Nephron (organoid): Measurements from ENCODE around the gene ASB9.
"Not testable (repeated sequence)": the region's sequence is repeated elsewhere in the genome, so short reads cannot be mapped to it uniquely, and the experiment has no call there.

Experiments
- H3K27ac Mint-ChIP-seq, 3 experiments: 2 replicates each; pipeline ENCODE4 v1.8.0; 2020; ENCODE audit warnings: mixed read lengths in 3 of 3, mild to moderate bottlenecking in 2 of 3, moderate library complexity in 1 of 3
- H3K27me3 Mint-ChIP-seq: 2 replicates; pipeline ENCODE4 v1.8.0; 2021; ENCODE audit warnings: low read depth, mild to moderate bottlenecking, moderate library complexity, mixed read lengths
- H3K36me3 Mint-ChIP-seq: 2 replicates; pipeline ENCODE4 v1.8.0; 2020; ENCODE audit warnings: low read depth, mixed read lengths
- H3K4me1 Mint-ChIP-seq: 2 replicates; pipeline ENCODE4 v1.8.0; 2020; ENCODE audit warnings: mixed read lengths
- H3K4me3 Mint-ChIP-seq, 3 experiments: 2 replicates each; pipeline ENCODE4 v1.8.0; 2020; ENCODE audit warnings: mild to moderate bottlenecking in 3 of 3, mixed read lengths in 3 of 3, moderate library complexity in 2 of 3
- H3K9me3 Mint-ChIP-seq: 2 replicates; pipeline ENCODE4 v1.8.0; 2020; ENCODE audit warnings: mixed read lengths
- TF ChIP-seq, protein P1 (sequence below), 3 experiments: fragments of 200-600 bp; sonication (generic); IDR thresholded peaks; one replicate each; pipeline ENCODE4 v1.5.0; 2021; ENCODE audit warnings: antibody characterized with exemption in 3 of 3; ENCODE audit not compliant: unreplicated experiment in 3 of 3

Gene ASB9

DNA sequence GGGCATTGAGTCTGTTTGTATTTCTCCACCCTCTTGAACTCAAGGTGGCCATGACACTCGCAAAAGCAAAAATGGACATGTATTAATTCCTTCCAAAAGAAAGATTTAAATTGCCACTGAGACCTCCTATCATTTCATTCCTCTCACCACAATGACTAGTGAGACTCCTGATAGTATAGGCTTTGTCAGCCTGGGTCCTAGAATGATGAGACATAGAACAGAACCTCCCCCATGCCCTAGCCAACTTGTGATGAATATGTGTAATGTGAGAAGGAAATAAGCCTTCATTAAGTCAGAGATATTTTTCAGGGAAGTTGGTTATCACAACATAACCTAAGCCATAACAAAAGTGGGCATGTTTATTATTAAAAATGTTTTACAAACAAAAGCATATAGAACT, 62.5 kb downstream of the ASB9 start:
- Mint-ChIP-seq H3K27ac (no peak overlapping the region), H3K4me1 (no peaks in the 10 kb centered on the region), H3K4me3 (no peak overlapping the region), H3K36me3 (no peaks in the 10 kb centered on the region), H3K9me3 (no peaks in the 10 kb centered on the region), H3K27me3 (no peaks in the 10 kb centered on the region)
- TF ChIP-seq, protein P1, sequence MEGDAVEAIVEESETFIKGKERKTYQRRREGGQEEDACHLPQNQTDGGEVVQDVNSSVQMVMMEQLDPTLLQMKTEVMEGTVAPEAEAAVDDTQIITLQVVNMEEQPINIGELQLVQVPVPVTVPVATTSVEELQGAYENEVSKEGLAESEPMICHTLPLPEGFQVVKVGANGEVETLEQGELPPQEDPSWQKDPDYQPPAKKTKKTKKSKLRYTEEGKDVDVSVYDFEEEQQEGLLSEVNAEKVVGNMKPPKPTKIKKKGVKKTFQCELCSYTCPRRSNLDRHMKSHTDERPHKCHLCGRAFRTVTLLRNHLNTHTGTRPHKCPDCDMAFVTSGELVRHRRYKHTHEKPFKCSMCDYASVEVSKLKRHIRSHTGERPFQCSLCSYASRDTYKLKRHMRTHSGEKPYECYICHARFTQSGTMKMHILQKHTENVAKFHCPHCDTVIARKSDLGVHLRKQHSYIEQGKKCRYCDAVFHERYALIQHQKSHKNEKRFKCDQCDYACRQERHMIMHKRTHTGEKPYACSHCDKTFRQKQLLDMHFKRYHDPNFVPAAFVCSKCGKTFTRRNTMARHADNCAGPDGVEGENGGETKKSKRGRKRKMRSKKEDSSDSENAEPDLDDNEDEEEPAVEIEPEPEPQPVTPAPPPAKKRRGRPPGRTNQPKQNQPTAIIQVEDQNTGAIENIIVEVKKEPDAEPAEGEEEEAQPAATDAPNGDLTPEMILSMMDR (IDR thresholded peaks at IDR 0.05; ENCODE audit: unreplicated experiment in 3 of 3) = no peak

DNA sequence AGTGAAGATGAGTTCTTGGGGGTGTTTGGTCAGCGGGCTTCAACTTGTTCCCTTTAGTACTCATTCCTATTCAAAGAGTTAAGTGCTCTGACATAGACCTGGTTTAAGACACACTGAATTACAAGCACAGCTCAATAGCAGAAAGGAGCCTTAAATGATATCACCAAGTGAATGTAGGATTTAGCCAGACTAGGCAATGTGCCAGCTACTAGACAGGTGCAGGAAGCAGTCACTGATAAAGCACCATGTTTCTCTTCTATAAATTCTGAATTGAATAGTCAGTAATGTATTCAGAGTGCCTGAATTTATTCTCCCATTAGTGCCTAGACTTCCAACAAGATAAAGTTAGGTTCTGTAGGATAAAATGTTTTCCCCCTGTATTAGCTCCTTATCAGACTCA, 63.6 kb downstream of the ASB9 start:
- H3K36me3 Mint-ChIP-seq = no peaks in the 10 kb centered on the region
- H3K9me3 Mint-ChIP-seq = no peaks in the 10 kb centered on the region
- H3K27ac Mint-ChIP-seq = no peak overlapping the region
- no peaks in the 10 kb centered on the region for H3K27me3 Mint-ChIP-seq
- H3K4me1 Mint-ChIP-seq = no peaks in the 10 kb centered on the region
- H3K4me3 Mint-ChIP-seq = no peak overlapping the region
- TF ChIP-seq, protein P1 (IDR thresholded peaks at IDR 0.05; ENCODE audit: unreplicated experiment in 3 of 3) = no peak

DNA sequence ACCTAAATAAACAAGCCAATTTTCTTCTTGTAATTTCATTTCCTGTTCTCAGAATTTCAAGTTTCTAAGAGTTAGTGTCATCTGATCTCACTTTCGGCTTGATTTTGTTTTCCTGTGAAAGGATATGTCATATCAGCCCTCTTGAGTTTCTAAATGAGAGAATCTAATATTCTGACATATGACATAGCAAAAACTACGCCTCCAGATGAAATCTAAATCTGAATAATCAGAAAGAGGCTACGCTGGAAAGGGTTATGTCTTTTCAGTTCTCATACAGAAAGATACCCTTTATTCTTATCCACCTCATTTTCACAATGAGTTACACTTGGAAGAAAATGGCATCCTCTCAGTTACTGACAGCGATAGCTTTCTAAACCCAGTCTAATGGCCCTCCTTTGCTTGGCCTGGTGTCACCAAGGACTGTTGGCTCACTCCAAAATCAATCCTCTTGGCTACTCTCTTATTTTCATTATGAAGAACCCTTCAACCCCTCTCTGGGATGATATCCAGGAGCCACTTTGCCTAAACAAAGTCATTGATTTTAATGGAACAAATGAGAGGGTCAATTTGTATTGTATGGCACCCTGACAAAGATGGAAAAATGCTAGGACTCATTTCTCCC, 65.6 kb downstream of the ASB9 start:
- no peaks in the 10 kb centered on the region for H3K4me1 Mint-ChIP-seq

DNA sequence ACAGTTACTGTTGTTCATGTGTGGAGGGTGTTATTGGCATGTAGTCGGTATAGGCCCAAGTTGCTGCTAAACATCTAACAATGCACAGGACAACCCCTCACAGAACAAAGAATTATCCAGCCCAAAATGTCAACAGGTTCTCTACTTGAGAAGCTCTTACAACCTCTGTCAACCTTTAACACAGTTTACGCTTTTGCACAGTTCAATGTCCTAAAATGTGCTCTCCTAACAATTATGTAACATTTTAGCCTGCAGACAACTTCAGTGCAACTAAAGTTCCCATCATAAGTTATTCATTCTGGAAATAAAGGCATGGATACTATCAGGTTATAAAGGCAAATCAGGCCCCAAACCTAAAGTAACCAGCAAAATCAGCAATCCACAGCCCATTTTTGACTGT, 66.2 kb downstream of the ASB9 start:
- H3K4me1 Mint-ChIP-seq = no peaks in the 10 kb centered on the region
- no peak overlapping the region for H3K4me3 Mint-ChIP-seq
- no peaks in the 10 kb centered on the region for H3K27me3 Mint-ChIP-seq
- H3K27ac Mint-ChIP-seq = no peak overlapping the region
- H3K9me3 Mint-ChIP-seq = no peaks in the 10 kb centered on the region
- no peaks in the 10 kb centered on the region for H3K36me3 Mint-ChIP-seq
- TF ChIP-seq, protein P1 (IDR thresholded peaks at IDR 0.05; ENCODE audit: unreplicated experiment in 3 of 3) = no peak

More for the DNA sequence above, 65.6 kb downstream of the ASB9 start:
- no peaks in the 10 kb centered on the region for H3K9me3 Mint-ChIP-seq
- no peak overlapping the region for H3K27ac Mint-ChIP-seq
- H3K4me3 Mint-ChIP-seq = no peak overlapping the region
- no peaks in the 10 kb centered on the region for H3K27me3 Mint-ChIP-seq
- TF ChIP-seq, protein P1 (IDR thresholded peaks at IDR 0.05; ENCODE audit: unreplicated experiment in 3 of 3) = no peak
- H3K36me3 Mint-ChIP-seq = no peaks in the 10 kb centered on the region

DNA sequence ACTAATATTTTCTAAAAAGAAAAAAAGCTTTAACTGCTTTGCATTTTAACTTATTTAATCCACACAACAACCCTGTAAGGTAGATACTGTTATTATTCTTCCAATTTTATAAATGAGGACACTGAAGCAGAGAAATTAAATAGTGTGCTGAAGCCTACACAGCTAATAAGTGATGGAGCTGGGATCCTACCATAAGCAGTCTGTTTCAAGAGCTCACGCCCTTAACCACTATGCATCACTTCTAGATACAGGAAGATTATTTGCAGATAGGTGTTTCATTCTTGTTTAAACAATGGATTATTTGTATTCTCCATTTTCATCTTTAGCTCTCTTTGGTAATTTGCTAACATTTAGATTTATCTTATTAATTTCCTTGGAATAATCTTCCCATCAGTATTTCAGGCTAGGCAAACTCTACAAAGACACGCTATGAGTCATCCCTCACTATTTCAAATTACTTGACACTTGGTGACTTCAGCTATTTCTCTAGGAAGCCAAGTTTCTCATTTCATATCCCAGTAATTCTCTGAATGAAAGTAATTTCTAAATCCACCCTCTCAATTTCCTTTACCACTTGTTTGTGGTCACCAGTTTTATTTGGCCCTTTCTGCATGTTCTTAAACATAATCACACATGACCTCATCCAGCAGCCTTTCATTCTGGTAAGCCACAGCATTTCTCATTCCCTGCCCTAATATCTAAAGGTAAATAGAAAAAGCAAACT, 67.3 kb downstream of the ASB9 start:
- Mint-ChIP-seq H3K9me3 (no peaks in the 10 kb centered on the region), H3K27ac (no peak overlapping the region), H3K36me3 (no peaks in the 10 kb centered on the region), H3K4me1 (no peaks in the 10 kb centered on the region), H3K4me3 (no peak overlapping the region), H3K27me3 (no peaks in the 10 kb centered on the region)
- TF ChIP-seq, protein P1 (IDR thresholded peaks at IDR 0.05; ENCODE audit: unreplicated experiment in 3 of 3) = no peak

DNA sequence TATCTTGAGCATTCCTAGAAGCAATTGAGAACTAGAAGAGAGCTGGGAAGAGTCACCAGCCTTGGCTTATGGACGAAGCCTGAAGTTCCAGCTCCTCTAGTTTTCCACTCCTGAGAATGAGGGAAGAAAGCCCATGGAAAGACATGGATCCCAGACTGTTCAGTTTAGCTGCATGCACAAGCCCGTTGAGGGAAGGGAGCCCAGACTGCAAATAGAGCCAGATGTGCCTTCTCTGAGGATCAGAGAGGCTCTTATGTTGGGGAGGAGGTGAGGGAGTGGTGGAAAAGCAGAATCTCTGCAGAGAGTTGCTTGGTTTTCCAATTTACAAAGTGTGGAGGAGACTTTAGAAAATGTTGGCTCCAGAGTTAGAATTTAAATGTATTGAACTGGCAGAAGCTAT, 69.0 kb downstream of the ASB9 start:
- H3K9me3 Mint-ChIP-seq = no peaks in the 10 kb centered on the region
- no peaks in the 10 kb centered on the region for H3K27me3 Mint-ChIP-seq
- no peaks in the 10 kb centered on the region for H3K4me1 Mint-ChIP-seq
- H3K27ac Mint-ChIP-seq = no peak overlapping the region
- no peaks in the 10 kb centered on the region for H3K36me3 Mint-ChIP-seq
- TF ChIP-seq, protein P1 (IDR thresholded peaks at IDR 0.05; ENCODE audit: unreplicated experiment in 3 of 3) = no peak
- H3K4me3 Mint-ChIP-seq = no peak overlapping the region

DNA sequence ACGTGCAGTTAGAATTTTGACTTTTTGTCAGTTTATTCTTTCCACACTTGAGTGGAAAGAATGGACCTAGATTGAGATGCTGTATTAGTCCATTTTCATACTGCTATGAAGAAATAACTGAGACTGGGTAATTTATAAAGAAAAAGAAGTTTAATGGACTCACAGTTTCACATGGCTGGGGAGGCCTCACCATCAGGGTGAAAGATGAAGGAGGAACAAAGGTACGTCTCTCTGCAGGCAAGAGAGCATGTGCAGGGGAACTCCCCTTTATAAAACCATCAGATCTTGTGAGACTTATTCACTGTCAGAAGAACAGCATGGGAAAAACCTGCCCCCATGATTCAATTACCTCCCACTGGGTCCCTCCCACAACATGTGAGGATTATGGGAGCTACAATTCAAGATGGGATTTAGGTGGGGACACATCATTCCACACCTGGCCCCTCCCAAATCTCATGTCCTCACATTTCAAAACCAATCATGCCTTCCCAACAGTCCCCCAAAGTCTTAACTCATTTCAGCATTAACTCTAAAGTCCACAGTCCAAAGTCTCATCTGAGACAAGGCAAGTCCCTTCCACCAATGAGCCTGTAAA, 71.2 kb downstream of the ASB9 start:
- not testable (repeated sequence) for H3K36me3 Mint-ChIP-seq, H3K4me3 Mint-ChIP-seq, H3K4me1 Mint-ChIP-seq, H3K27ac Mint-ChIP-seq, H3K9me3 Mint-ChIP-seq, H3K27me3 Mint-ChIP-seq
